A549 treated with DMSO at 1 μM for 4 hours (cell line): ENCODE measurements around the gene SARDH. TPM values are rescaled to one million over a fixed set of nuclear protein-coding genes. Genes with fewer than 3 reads are reported as not detected.

Source experiments
- total RNA-seq: library from RNA; stranded (reverse); fragments of 200-300 nt; extraction: Qiagen RNA extraction; gene quantifications from 5 replicates; pipeline ENCODE4 v1.2.3, GENCODE V29; 2022; ENCODE audit warnings: low read depth

The SARDH gene, protein sequence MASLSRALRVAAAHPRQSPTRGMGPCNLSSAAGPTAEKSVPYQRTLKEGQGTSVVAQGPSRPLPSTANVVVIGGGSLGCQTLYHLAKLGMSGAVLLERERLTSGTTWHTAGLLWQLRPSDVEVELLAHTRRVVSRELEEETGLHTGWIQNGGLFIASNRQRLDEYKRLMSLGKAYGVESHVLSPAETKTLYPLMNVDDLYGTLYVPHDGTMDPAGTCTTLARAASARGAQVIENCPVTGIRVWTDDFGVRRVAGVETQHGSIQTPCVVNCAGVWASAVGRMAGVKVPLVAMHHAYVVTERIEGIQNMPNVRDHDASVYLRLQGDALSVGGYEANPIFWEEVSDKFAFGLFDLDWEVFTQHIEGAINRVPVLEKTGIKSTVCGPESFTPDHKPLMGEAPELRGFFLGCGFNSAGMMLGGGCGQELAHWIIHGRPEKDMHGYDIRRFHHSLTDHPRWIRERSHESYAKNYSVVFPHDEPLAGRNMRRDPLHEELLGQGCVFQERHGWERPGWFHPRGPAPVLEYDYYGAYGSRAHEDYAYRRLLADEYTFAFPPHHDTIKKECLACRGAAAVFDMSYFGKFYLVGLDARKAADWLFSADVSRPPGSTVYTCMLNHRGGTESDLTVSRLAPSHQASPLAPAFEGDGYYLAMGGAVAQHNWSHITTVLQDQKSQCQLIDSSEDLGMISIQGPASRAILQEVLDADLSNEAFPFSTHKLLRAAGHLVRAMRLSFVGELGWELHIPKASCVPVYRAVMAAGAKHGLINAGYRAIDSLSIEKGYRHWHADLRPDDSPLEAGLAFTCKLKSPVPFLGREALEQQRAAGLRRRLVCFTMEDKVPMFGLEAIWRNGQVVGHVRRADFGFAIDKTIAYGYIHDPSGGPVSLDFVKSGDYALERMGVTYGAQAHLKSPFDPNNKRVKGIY
- total RNA-seq, result 0.07 to 0.13 TPM (median 0.08 TPM) in 4 of 5 replicates, not detected in the other

DNA sequence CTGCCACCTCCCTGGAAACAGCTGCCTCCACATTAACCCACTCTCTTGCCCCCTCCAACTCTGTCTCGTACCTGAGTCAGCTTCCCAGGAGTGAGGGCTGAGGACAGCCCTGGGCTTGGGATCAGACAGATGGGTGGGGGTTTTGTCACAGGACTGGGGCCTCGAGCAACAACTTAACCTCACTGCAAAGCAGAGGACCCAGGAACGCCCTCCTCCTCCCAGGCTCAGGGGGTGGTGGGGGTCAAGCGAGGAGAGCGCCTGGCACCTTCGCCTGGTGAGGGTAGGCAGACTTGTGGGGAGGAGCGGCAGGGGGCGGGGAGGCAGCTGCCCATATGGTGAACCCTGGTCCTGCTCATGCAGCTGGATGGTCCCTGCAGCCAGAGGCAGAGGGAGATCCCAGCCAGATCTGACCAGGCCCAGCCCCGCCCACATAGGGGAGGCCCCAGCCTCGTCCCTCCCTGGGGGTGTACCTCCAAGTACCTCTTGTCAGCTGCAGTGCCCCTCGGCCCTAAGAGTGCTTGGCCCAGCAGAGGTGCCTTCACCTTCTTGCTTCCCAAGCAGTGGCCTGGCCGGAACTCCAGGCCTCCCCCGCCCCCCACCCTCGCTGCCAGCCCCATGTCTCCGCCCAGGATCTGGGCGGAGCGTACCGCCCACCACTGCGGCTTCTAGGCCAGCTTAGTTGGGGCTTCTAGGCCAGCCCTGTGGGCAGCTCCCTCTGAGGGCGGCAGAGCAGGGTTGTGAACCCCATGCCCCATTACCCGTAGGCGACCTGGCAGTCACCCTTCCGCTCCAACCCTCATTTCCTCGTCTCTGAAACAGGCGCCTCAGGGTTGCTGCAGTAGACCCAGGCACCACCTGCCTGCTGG, at the start of gene SARDH:
TSS of gene SARDH (minus strand) at position 579 of the 866 bp plus-strand sequence. CDS start 4,179 bp downstream, outside the sequence.

DNA sequence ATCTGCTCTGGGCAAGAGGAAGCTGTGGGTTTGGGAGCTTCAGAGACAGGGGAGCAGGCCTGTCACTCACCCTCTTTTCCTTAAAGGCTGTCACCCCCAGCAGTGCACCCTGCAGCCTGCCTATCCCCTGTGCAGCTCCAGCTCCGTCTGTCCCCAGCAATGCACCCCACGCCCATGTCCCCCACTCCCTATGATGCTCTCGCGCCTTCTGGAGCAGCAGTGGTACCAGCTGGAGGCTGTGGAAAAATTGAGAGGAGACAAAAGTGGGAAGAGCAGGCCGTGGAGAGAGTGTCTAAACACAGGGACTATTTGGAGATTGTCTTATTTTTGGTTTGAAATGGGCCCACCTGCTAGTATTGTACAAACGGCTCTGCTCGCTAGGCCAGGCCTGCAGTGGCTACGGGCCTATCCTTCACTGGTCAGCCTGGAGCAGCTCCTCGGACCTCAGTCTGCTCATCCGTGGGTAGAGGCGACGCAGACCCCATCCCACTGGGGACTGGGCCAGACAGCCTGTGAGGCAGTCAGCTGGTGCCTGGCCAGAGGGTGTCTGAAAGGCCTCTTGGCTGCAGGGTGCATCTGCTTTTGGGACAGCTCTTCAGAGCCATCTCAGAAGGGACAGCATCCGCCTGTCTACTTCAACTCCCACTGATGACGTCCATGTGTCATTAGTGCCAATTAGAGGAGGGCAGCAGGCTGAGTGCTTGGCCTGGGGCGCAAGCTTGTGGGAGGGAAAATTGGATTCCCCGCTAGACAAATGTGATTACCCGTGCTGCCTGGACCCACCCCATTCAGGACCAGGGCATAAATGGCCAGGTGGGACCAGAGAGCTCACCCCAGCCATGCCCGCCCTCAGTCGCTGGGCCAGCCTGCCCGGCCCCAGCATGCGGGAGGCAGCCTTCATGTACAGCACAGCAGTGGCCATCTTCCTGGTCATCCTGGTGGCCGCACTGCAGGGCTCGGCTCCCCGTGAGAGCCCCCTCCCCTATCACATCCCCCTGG, 102.3 kb downstream of the SARDH start, which contains the start of gene DBH:
TSS of gene DBH (plus strand) at position 831 of the 999 bp plus-strand sequence. CDS start at position 840, 9 bp downstream.

Other genes with a start within 250 kb of the SARDH start
- not detected in 5 replicates for gene MYMK, start 213.4 kb downstream of the SARDH start, total RNA-seq
- not detected in 5 replicates for gene ADAMTSL2, start 203.6 kb downstream of the SARDH start, total RNA-seq
- gene FAM163B, start 129.0 kb downstream of the SARDH start, total RNA-seq, result not detected in 5 replicates
- gene DBH, start 102.0 kb downstream of the SARDH start, total RNA-seq, result not detected in 5 replicates